Measurements from ENCODE around the gene NECAB2. TPM values are rescaled to one million over a fixed set of nuclear protein-coding genes. Genes with fewer than 3 reads are reported as not detected.

Gene NECAB2
- total RNA-seq, 1 experiment from 2014 or later: not detected

DNA sequence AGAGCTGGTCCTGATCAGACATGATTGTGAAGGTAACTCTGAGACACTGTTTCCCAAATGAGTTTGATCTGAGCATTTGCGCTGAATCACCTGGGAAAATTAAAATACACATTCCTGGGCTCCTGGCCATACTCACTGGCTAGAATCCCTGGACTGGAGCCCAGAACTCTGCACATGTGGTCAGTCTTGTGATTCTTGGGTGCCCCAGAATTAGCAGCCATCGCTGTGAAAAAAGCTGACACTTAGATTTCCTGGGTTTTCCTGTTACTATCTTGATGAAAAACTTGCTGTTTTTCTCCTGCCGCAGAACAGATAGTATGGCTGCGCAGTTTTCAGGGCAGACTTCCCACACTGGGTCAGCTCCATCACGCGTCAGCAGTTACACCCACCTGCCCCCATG, 24.6 kb downstream of the NECAB2 start:
- Histone ChIP-seq H3K4me3 (no peak overlapping the region), H3K27me3 (replicated peaks) (peaks cover 29% of the 10 kb centered on the region), H3K36me3 (no peaks in the 10 kb centered on the region), H3K9me3 (replicated peaks) (no peaks in the 10 kb centered on the region), H3K27ac (no peak overlapping the region), H3K4me1 (replicated peaks) (no peaks in the 10 kb centered on the region)
- DNase-seq (ENCODE audit: low read depth in 1 of 2, low spot score in 2 of 2): no peak

DNA sequence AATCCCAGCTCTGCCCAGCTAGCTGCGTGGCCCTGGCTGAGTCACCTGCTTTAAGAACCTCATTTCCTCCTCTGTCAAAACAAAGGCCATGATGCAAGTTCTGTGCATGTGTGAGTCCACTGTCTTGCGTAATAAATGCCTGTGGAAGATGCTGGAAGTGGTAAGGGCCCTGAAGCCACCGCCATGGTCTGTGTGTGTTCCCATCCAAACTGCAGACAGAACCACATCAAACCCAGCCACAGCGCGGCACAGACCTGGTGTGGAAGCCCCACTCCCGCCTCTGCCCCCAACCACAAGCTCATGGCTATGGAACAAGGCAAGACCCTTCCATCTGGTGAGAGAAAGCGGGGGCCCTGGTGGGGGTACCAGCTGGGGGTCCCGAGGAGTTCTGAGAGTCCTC, 26.0 kb downstream of the NECAB2 start:
- no peaks in the 10 kb centered on the region for H3K9me3 ChIP-seq (replicated peaks)
- H3K27me3 ChIP-seq (replicated peaks): peaks cover 14% of the 10 kb centered on the region
- no peak for DNase-seq (ENCODE audit: low read depth in 1 of 2, low spot score in 2 of 2)
- H3K27ac ChIP-seq: no peak overlapping the region
- no peak overlapping the region for H3K4me3 ChIP-seq
- H3K4me1 ChIP-seq (replicated peaks): no peaks in the 10 kb centered on the region
- no peaks in the 10 kb centered on the region for H3K36me3 ChIP-seq

DNA sequence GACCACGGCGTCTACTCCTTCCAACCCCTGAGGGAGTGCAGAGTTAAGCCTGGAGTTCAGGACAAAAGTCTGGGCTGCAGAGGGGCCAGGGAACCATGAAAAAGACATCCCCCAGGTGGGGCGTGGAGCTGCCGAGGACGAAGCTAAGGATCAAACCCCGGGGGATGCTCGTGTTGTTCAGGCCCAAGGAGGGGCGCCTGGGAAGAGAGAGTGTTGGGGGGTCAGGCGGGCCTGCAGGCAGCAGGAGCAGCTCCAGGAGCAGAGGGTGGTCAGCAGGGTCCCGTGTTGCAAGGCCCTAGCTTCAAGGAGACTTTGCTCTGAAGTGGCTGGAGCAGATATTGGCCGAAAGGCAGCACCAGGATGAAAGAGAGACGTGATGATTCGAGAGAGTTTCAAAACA, 26.7 kb downstream of the NECAB2 start:
- Histone ChIP-seq H3K4me3 (no peak overlapping the region), H3K27ac (no peak overlapping the region), H3K9me3 (replicated peaks) (no peaks in the 10 kb centered on the region), H3K36me3 (no peaks in the 10 kb centered on the region), H3K4me1 (replicated peaks) (no peaks in the 10 kb centered on the region), H3K27me3 (replicated peaks) (peaks cover 8% of the 10 kb centered on the region; the same call in 1 of the 2 replicates)
- no peak for DNase-seq (ENCODE audit: low read depth in 1 of 2, low spot score in 2 of 2)

DNA sequence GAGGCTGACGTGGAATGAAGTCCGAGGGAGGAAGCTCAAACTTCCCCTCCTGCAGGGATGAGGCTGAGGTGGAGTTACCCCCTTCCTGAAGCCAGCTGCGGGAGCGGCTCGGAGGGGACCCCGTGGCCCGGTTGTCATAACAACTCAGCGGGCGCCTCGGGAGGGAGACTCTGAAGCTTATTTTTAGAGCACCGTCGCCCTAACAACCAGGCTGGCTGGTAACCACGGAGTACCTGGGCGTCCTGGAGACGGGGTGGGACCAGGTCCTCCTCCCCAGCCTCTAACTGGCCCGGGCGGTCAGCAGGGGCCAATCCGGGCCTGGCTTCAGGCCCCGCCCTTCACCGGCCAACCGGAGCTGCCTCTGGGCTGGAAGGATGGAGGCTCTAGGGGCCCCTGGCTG, 27.7 kb downstream of the NECAB2 start:
- Histone ChIP-seq H3K4me1 (replicated peaks) (no peaks in the 10 kb centered on the region), H3K27me3 (replicated peaks) (peaks cover 3% of the 10 kb centered on the region; the same call in 1 of the 2 replicates), H3K9me3 (replicated peaks) (no peaks in the 10 kb centered on the region), H3K27ac (no peak overlapping the region), H3K36me3 (no peaks in the 10 kb centered on the region), H3K4me3 (no peak overlapping the region)
- DNase-seq (ENCODE audit: low read depth in 1 of 2, low spot score in 2 of 2): no peak

DNA sequence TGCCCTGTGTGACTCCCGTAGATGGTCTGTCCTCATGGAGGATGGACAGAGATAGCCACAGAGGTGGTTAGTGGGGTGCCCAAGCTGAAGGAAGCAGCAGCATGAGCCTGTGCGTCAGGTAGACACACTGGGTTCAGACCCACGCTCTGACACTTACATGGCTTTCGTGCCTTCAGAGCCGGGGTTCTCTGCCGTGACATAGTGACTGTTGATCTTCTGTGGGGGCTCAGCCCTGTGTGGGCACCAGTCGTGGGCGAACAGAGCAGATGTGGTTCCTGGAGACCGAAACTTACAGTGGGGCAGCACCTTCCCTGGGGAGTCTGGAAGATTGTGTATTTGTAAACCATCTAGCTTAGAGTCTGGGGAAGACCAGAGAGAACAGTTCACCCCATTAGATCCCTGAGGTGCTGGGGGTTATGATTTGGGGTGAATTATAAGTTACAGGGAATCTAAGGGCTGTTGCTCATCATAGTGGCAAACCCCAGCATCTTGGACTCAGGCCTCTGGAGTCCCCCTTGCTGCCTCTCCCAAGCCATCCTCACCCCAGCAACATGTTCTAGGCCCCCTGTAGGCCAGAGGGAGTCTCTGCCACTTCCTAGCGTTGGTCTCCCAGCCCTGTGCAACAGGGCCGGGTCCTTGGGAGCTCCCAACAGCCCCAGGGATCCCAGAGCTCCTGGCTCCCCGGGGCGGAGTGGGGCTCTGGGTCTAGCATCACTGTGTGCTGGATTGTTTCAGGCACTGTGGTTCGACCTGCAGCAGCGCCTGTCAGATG, 28.6 kb downstream of the NECAB2 start:
- no peaks in the 10 kb centered on the region for H3K9me3 ChIP-seq (replicated peaks)
- H3K36me3 ChIP-seq: no peaks in the 10 kb centered on the region
- no peak overlapping the region for H3K4me3 ChIP-seq
- no peak overlapping the region for H3K27ac ChIP-seq
- H3K27me3 ChIP-seq (replicated peaks): no peaks in the 10 kb centered on the region
- no peaks in the 10 kb centered on the region for H3K4me1 ChIP-seq (replicated peaks)
- DNase-seq (ENCODE audit: low read depth in 1 of 2, low spot score in 2 of 2): no peak

DNA sequence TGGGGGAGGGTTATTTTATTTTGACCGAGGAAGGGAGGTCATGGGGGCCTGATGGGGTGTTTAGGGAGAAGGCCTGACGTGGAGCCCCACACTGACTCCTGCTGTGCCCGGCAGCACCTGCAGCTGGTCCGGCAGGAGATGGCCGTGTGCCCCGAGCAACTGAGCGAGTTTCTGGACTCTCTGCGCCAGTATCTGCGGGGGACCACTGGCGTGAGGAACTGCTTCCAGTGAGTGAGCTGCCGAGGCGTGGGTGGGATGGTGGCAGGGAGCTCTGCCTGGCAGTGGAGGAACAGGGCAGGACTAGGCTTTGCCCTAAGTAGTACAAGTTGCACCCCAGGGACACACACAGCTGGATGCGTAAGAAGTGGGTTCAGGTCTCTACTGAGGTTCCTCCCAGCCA, 30.0 kb downstream of the NECAB2 start:
- Histone ChIP-seq H3K4me3 (no peak overlapping the region), H3K27ac (no peak overlapping the region), H3K27me3 (replicated peaks) (no peaks in the 10 kb centered on the region; the same call in 1 of the 2 replicates), H3K4me1 (replicated peaks) (no peaks in the 10 kb centered on the region), H3K36me3 (no peaks in the 10 kb centered on the region), H3K9me3 (replicated peaks) (no peaks in the 10 kb centered on the region)
- no peak for DNase-seq (ENCODE audit: low read depth in 1 of 2, low spot score in 2 of 2)

DNA sequence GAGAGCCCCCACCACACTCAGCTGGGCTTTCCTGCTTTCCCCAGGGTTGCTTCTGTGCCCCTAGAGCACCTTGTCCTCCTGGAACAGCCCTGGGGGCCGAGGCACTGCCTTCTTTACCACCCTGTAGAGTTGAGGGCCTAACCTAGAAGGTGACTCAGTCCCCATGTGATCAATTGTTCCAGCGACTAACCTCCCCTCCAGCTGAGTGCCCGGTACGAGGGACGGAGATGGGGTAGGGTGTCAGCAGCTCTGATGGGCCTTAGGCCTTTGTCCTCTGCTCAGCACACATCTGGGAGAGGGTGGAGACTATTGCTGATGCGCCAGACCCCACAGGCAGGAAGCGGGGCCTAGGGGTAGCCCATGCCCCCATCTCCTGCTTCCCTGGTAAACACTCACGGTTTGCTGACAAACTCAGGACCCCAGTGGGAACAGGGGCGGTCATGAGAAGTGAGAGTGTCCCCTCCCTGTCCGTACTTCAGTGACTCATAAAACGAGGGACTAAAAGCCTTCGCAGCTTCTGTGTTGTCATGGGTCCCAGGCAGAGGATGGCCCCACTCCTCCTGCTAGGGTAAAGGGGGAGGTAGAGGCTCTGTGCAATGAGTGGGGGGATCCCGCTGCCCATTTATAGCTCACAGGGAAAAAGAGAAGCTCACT, 33.1 kb downstream of the NECAB2 start:
- DNase-seq (ENCODE audit: low read depth in 1 of 2, low spot score in 2 of 2): no peak
- peaks cover 5% of the 10 kb centered on the region for H3K27me3 ChIP-seq (replicated peaks)

DNA sequence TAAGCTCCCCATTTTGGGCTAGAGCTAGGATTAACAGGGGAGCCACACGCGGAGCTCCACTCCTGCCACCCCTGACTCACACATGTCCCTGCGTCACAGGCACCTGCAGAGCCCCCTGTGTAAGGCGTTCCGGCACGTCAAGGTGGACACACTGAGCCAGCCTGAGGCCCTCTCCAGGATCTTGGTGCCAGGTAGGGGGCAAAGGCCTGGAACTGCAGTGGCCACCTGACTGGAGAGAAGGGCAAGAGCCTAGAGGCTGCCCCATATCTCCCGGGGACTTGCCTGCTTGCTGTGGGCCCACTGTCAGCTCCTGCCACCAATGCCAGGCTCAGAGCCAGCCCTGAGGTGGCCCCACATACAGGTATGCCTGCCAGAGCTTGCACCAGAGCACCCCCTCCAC, 33.7 kb downstream of the NECAB2 start:
- H3K27me3 ChIP-seq (replicated peaks): peaks cover 9% of the 10 kb centered on the region
- H3K9me3 ChIP-seq (replicated peaks): no peaks in the 10 kb centered on the region; the same call in 1 of the 2 replicates
- DNase-seq (ENCODE audit: low read depth in 1 of 2, low spot score in 2 of 2): no peak
- H3K27ac ChIP-seq: no peak overlapping the region
- no peaks in the 10 kb centered on the region for H3K36me3 ChIP-seq
- H3K4me3 ChIP-seq: no peak overlapping the region
- no peaks in the 10 kb centered on the region for H3K4me1 ChIP-seq (replicated peaks)

More for the DNA sequence above, 33.1 kb downstream of the NECAB2 start:
- H3K9me3 ChIP-seq (replicated peaks): no peaks in the 10 kb centered on the region
- H3K4me3 ChIP-seq: no peak overlapping the region
- no peaks in the 10 kb centered on the region for H3K4me1 ChIP-seq (replicated peaks)
- H3K27ac ChIP-seq: no peak overlapping the region
- no peaks in the 10 kb centered on the region for H3K36me3 ChIP-seq

DNA sequence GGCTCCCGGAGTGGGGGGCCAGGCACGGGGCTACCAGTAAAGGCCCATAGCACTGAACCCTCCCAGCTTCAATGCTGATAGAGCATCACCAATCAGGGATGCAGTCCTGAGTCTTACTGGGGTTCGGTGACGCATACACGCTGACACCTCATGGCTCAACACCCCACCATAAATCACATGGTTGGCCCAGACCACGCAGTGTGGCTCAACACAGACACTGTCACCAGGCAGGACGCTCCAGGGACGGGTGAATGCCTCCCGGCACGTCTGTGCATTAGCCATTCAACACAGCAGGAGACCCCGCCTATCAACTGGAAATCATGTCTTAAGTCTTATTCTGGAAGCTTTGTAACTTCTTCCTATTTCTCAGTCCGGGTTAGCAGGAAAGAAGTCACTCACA, 35.0 kb downstream of the NECAB2 start:
- Histone ChIP-seq H3K27me3 (replicated peaks) (peaks cover 9% of the 10 kb centered on the region), H3K27ac (no peak overlapping the region), H3K9me3 (replicated peaks) (no peaks in the 10 kb centered on the region; the same call in 1 of the 2 replicates), H3K36me3 (no peaks in the 10 kb centered on the region), H3K4me3 (no peak overlapping the region), H3K4me1 (replicated peaks) (no peaks in the 10 kb centered on the region)
- DNase-seq (ENCODE audit: low read depth in 1 of 2, low spot score in 2 of 2): no peak

DNA sequence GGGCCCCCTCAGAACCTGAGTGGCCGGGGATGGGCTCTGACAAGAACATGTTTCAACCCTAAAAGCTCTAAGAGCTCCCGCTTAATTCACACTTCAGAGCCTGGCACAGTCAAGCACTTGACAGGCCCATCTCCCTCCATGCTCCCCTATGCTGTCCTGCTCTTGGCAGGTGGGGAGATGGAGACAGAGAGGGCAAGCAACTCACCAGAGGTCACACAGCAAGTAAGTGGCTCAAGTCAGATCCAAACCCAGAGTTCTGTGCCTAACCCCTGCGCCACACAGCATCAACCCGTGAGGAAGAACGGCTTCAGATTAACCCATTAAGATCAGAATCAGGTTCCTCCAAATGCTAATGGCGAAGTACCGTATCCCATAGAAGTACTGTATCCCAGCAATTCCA, 36.4 kb downstream of the NECAB2 start:
- Histone ChIP-seq H3K27ac (no peak overlapping the region), H3K4me3 (no peak overlapping the region), H3K27me3 (replicated peaks) (peaks cover 9% of the 10 kb centered on the region), H3K4me1 (replicated peaks) (no peaks in the 10 kb centered on the region), H3K9me3 (replicated peaks) (no peaks in the 10 kb centered on the region; the same call in 1 of the 2 replicates), H3K36me3 (no peaks in the 10 kb centered on the region)
- DNase-seq (ENCODE audit: low read depth in 1 of 2, low spot score in 2 of 2): no peak

DNA sequence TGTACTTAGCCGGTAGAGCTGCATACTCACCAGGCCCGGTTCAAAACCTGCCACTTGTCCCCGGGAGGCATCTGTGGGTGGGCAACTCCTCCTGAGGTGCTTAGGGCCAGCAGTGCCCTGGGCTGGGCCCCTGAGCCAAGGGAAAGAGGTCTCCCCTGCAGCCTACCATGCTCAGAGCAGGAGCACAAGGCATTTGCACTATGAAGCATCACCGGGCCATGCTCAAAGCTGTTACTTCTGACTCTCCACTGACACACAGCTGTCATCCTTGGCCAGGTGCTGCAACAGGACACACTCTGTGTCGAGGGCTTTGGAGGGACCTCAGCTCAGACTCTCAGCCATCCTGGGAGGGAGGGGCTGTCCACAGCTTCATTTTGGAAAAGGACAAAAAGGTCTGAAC, 37.3 kb downstream of the NECAB2 start:
- Histone ChIP-seq H3K27me3 (replicated peaks) (peaks cover 9% of the 10 kb centered on the region), H3K4me3 (no peak overlapping the region), H3K9me3 (replicated peaks) (no peaks in the 10 kb centered on the region; the same call in 1 of the 2 replicates), H3K27ac (no peak overlapping the region), H3K4me1 (replicated peaks) (no peaks in the 10 kb centered on the region), H3K36me3 (no peaks in the 10 kb centered on the region)
- DNase-seq (ENCODE audit: low read depth in 1 of 2, low spot score in 2 of 2): no peak

DNA sequence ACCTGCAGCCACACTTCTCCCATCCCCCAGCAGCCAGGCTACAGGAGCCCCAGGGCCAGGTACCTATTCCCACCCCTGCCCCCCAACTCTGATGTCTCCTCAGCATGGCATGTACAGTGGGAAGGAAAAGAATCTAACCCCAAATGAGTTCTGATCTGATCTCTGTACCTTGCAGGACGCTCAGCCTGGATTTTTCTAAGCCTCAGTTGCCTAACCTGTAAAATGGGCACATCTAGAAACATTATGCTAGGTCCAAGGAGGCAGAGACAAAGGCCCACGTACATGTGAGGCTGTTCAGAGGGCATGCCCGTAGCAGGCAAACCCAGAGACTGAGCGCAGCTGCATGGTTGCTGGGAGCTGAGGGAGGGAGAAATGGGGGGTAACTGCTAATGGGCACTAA, 39.5 kb downstream of the NECAB2 start:
- Histone ChIP-seq H3K27me3 (replicated peaks) (peaks cover 9% of the 10 kb centered on the region), H3K9me3 (replicated peaks) (no peaks in the 10 kb centered on the region; the same call in 1 of the 2 replicates), H3K36me3 (no peaks in the 10 kb centered on the region), H3K4me3 (no peak overlapping the region), H3K27ac (no peak overlapping the region), H3K4me1 (replicated peaks) (no peaks in the 10 kb centered on the region)
- no peak for DNase-seq (ENCODE audit: low read depth in 1 of 2, low spot score in 2 of 2)

DNA sequence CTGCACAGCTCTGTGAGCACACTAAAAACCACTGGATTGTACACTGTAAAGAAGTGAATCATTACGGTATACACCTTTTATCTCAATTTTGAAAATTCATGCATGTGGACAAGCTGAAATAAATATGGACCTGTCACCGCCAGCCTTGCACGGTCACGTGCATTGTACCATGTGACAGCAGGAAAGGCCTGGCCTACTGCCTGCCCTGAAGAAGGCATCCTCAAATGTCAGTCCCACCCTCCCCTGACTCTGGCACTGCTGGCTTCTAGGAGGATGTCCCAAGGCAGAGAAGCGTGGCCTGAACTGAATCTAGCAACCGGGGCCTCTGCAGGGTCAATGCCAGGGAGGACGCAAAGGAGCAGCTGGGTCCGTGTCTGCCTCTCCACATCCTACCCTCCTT, 39.9 kb downstream of the NECAB2 start:
- DNase-seq (ENCODE audit: low read depth in 1 of 2, low spot score in 2 of 2): no peak
- Histone ChIP-seq H3K27ac (no peak overlapping the region), H3K36me3 (no peaks in the 10 kb centered on the region), H3K9me3 (replicated peaks) (no peaks in the 10 kb centered on the region; the same call in 1 of the 2 replicates), H3K4me1 (replicated peaks) (no peaks in the 10 kb centered on the region), H3K4me3 (no peak overlapping the region), H3K27me3 (replicated peaks) (peaks cover 9% of the 10 kb centered on the region)

DNA sequence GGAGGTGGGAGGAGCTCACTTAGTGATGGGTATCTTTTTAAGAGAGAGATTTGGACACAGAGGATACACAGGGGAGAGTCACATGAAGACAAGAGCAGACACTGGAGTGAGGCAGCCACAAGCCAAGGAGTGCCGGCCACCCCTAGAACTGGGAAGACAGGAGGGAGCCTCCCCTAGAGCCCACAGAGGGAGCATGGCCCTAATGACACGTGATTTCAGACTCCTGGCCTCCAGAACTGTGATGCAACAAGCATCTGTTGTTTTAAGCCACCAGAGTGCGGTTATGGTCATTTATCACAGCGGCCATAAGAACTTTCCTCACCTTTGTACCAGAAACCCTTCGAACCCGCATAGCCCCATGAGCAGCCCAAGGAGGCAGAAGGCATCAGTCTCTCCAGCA, 41.2 kb downstream of the NECAB2 start:
- no peak overlapping the region for H3K4me3 ChIP-seq
- no peak overlapping the region for H3K27ac ChIP-seq
- no peaks in the 10 kb centered on the region for H3K4me1 ChIP-seq (replicated peaks)
- no peaks in the 10 kb centered on the region; the same call in 1 of the 2 replicates for H3K9me3 ChIP-seq (replicated peaks)
- H3K36me3 ChIP-seq: no peaks in the 10 kb centered on the region
- H3K27me3 ChIP-seq (replicated peaks): peaks cover 9% of the 10 kb centered on the region
- DNase-seq (ENCODE audit: low read depth in 1 of 2, low spot score in 2 of 2): no peak
